Skeletal muscle tissue (tissue), 4 donors: ENCODE data around the gene RCC2. TPM values are rescaled to one million over a fixed set of nuclear protein-coding genes. Genes with fewer than 3 reads are reported as not detected.
"Not testable (repeated sequence)": the region's sequence is repeated elsewhere in the genome, so short reads cannot be mapped to it uniquely, and the experiment has no call there.

Source experiments
- H3K27ac ChIP-seq: one replicate; pipeline ENCODE4 v1.7.0; 2013; ENCODE audit warnings: mild to moderate bottlenecking, low read depth, low read length, inconsistent platforms
- H3K27me3 ChIP-seq, 3 donors: one replicate each; pipeline ENCODE4 v1.7.0; 2013; ENCODE audit warnings: low read length in 3 of 3; ENCODE audit not compliant: control insufficient read depth in 3 of 3, insufficient read depth in 3 of 3
- H3K36me3 ChIP-seq, 3 donors: one replicate each; pipeline ENCODE4 v1.7.0; 2013; ENCODE audit warnings: low read length in 3 of 3; ENCODE audit not compliant: control insufficient read depth in 3 of 3, insufficient read depth in 3 of 3
- H3K4me1 ChIP-seq, 3 donors: one replicate each; pipeline ENCODE4 v1.7.0; 2013; ENCODE audit warnings: low read length in 3 of 3, mild to moderate bottlenecking in 3 of 3; ENCODE audit not compliant: control insufficient read depth in 3 of 3, insufficient read depth in 3 of 3
- H3K4me3 ChIP-seq, 3 donors: one replicate each; pipeline ENCODE4 v1.7.0; 2013; ENCODE audit warnings: low read length in 3 of 3
- H3K9ac ChIP-seq, 3 donors: one replicate each; pipeline ENCODE4 v1.7.0; 2013; ENCODE audit warnings: low read length in 3 of 3, mild to moderate bottlenecking in 3 of 3, moderate library complexity in 2 of 3, low read depth in 1 of 3
- H3K9me3 ChIP-seq, 3 donors: one replicate each; pipeline ENCODE4 v1.7.0; 2013; ENCODE audit warnings: low read length in 3 of 3; ENCODE audit not compliant: control insufficient read depth in 3 of 3
- total RNA-seq: library from RNA; depleted of rRNA; stranded (reverse); fragments of >200 nt; gene quantifications from one replicate; pipeline ENCODE4 v1.2.3, GENCODE V29; 2014
- donor health status: Osteomylitis.

Gene RCC2
- total RNA-seq, 1 donor from 2014 or later: 20.4 TPM

DNA sequence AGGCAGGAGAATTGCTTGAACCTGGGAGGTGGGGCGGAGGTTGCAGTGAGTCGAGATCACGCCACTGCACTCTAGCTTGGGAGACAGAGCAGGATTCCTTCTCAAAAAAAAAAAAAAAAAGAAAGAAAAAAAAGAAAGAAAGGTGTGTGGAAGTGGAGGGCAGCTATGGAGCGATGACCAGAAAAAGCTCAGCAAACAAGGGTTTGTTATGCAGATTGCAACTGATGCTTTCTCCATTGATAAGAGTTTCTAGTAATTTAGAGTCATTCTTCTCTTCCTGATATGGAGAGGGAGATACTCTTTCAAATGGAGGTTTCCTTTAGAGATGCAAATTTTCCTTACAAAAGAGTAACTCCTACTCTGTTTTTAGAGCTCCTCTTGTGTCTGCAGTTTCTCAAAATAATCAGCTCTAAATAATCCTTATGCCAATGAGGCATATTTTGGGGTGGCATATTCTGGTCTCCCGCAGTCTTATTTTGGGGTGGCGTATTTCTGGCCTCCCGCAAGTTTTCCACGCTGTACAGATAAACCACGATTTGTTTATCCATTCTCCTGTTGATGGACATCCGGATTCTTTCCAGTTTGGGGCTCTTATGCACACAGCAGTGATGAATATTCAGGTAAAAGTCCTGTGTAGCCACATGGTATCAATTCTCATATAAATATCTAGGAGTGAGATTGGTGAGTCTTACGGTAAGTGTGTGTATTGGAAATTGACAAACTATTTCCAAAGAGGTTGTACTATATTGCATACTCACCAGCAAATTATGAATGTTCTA is 30.7 kb upstream of the RCC2 start:
- Histone ChIP-seq H3K27ac (no peak overlapping the region), H3K9ac (no peak overlapping the region), H3K36me3 (no peaks in the 10 kb centered on the region), H3K9me3 (no peaks in the 10 kb centered on the region), H3K27me3 (no peaks in the 10 kb centered on the region), H3K4me3 (no peak overlapping the region), H3K4me1 (no peaks in the 10 kb centered on the region)

DNA sequence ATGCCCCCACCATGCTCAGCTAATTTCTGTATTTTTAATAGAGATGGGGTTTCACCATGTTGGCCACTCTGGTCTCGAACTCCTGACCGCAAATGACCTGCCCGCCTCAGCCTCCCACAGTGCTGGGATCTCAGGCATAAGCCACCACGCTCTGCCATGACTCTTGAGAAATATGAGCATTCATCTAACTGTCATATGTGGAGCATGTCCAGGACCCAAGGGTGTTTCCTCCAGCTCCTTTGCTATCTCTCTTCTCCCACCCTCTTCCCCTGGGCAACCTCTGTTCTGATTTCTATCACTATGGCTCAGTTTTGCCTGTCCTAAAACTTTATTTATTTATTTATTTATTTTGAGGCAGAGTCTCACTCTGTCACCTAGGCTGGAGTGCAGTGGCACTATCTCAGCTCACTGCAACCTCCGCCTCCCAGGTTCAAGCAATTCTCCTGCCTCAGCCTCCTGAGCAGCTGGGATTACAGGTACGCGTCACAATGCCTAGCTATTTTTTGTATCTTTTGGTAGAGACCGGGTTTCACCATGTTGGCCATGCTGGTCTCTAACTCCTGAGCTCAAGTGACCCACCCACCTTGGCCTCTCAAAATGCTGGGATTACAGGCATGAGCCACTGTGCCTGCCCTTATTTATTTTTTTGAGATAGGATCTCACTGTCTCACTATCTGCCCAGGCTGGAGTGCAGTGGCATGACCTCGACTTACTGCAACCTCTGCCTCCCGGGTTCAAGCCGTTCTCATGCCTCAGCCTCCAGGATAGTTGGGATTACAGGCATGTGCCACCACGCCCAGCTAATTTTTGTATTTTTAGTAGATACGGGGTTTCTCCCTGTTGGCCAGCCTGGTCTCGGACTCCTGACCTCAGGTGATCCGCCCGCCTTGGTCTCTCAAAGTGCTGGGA is 29.1 kb upstream of the RCC2 start:
- H3K4me1 ChIP-seq, H3K36me3 ChIP-seq, H3K4me3 ChIP-seq, H3K9me3 ChIP-seq, H3K27me3 ChIP-seq, H3K9ac ChIP-seq, H3K27ac ChIP-seq: not testable (repeated sequence)

DNA sequence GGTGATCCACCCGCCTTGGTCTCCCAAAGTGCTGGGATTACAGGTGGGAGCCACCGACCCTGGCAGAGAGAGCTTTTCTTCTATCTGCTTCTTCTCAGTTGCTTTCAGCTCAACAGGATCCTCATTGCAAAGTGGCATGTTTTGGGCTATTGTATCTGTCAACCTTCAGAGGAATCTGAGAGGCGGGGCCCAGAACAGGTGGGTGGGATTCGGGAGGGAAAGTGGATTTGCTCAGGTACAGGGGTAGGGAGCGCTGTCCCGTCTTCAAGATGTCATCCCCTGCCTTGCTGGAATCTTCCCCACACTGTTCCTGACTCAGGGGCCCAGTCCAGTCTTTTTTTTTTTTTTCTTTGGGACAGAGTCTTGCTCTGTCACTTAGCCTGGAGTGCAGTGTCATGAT is 26.9 kb upstream of the RCC2 start:
- H3K9ac ChIP-seq: no peak overlapping the region
- H3K36me3 ChIP-seq: no peaks in the 10 kb centered on the region
- H3K4me3 ChIP-seq: no peak overlapping the region
- H3K9me3 ChIP-seq: no peaks in the 10 kb centered on the region
- H3K27ac ChIP-seq: no peak overlapping the region
- no peaks in the 10 kb centered on the region for H3K4me1 ChIP-seq
- no peaks in the 10 kb centered on the region for H3K27me3 ChIP-seq

DNA sequence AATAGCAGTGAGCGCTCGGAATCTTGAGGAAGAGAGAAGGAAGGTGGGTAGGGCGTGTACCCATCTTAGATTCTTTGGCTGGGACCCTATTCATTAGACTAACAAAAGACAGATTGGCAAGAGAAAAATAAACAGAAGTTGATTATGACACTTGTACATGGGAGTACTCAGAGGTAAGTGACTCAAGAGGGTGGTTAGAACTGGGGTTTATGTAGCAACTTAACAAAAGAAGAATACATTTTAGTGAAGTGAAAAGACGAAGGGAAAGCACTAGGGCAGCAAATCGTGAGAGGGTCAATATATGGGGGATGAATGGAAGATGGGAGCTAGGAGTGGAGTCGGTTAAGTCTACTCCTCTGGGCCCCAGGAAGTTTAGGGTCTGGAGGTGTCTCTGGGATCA is 25.8 kb upstream of the RCC2 start:
- Histone ChIP-seq H3K4me3 (no peak overlapping the region), H3K4me1 (no peaks in the 10 kb centered on the region), H3K27me3 (peaks cover 4 to 6% (median 5%) of the 10 kb centered on the region in 3 donors), H3K27ac (no peak overlapping the region), H3K9ac (no peak overlapping the region), H3K36me3 (no peaks in the 10 kb centered on the region), H3K9me3 (no peaks in the 10 kb centered on the region)

DNA sequence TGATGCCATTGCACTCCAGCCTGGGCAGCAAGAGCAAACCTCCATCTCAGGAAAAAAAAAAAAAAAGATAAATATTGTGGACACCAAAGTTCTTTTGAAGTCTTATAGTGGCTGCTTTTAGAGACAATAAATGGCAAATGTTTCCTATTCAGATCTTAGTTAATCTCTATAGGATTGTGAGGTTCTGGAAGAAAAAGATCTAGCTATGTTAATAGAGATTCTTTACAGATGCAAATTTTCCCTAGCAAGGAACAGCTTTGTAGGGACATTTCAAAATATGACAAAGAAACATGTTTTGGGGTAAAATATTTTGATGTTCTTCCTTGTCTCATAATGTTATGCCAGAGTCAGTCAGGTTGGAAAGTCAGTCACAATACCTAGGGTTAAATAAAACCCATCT is 24.5 kb upstream of the RCC2 start:
- Histone ChIP-seq H3K27ac (no peak overlapping the region), H3K36me3 (no peaks in the 10 kb centered on the region), H3K4me1 (no peaks in the 10 kb centered on the region), H3K4me3 (no peak overlapping the region), H3K9me3 (no peaks in the 10 kb centered on the region), H3K9ac (no peak overlapping the region), H3K27me3 (peaks cover 9 to 13% (median 10%) of the 10 kb centered on the region in 3 donors)

DNA sequence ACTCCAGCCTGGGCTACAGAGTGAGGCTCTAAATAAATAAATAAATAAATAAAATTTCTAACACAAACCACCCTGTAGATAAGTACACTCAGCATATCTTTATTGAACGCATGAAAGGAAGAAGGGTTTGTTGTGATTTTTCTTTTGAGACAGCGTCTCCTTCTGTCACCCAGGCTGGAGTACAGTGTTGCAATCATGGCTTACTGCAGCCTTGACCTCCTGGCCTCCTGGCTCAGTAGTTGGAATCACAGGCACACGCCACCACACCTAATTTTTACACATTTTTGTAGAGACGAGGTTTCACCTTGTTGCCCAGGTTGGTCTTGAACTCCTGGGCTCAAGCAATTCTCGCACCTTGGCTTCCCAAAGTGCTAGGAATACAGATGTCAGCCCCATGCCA is 23.2 kb upstream of the RCC2 start:
- H3K27me3 ChIP-seq: peaks cover 9 to 17% (median 13%) of the 10 kb centered on the region in 3 donors
- H3K4me1 ChIP-seq: no peaks in the 10 kb centered on the region
- H3K27ac ChIP-seq: no peak overlapping the region
- no peaks in the 10 kb centered on the region for H3K9me3 ChIP-seq
- no peak overlapping the region for H3K9ac ChIP-seq
- H3K4me3 ChIP-seq: no peak overlapping the region
- no peaks in the 10 kb centered on the region for H3K36me3 ChIP-seq

DNA sequence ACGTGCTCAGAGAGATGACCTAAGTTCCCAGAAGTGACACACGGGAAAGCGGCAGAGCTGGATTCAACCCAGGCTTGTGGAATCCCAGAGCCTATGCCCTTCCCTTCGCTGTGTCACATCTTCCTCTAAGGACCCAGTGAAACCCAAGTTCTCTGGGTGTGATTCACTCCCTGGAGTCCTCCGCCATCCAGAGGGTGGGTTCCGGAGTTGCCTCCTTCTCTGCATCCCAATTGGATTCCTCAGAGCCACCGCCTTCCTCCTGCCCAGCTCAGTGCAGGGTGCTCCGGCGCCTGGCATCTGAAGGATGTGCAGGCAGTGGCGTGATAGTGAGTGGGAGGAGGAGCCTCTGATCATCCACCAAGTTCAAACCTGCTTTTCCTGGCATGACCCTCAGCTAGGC is 20.7 kb upstream of the RCC2 start:
- no peak overlapping the region for H3K27ac ChIP-seq
- no peak overlapping the region for H3K9ac ChIP-seq
- H3K36me3 ChIP-seq: no peaks in the 10 kb centered on the region
- no peaks in the 10 kb centered on the region for H3K9me3 ChIP-seq
- H3K27me3 ChIP-seq: peaks cover 9 to 17% (median 13%) of the 10 kb centered on the region in 3 donors
- H3K4me1 ChIP-seq: no peaks in the 10 kb centered on the region
- H3K4me3 ChIP-seq: no peak overlapping the region

DNA sequence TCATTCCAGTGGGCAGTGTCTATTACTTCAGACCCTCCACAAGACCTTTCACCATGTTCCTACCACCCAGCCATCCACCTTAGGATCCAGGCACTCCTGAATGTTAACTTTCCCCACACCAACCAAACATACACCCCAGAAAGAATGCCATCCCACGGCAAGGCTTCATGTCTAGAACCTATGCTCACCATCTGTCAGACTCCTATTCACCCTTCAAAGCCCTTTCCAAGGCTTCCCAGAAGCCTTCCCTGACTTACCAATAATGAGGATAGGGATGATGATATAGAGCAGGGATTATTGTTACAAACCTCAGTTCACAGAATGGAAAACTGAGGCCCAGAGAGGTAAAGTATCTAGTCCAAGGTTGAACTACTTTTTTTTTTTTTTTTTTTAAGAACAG is 19.3 kb upstream of the RCC2 start:
- Histone ChIP-seq H3K27ac (no peak overlapping the region), H3K27me3 (peaks cover 9 to 17% (median 13%) of the 10 kb centered on the region in 3 donors), H3K4me3 (no peak overlapping the region), H3K4me1 (no peaks in the 10 kb centered on the region), H3K36me3 (no peaks in the 10 kb centered on the region), H3K9ac (no peak overlapping the region), H3K9me3 (no peaks in the 10 kb centered on the region)

DNA sequence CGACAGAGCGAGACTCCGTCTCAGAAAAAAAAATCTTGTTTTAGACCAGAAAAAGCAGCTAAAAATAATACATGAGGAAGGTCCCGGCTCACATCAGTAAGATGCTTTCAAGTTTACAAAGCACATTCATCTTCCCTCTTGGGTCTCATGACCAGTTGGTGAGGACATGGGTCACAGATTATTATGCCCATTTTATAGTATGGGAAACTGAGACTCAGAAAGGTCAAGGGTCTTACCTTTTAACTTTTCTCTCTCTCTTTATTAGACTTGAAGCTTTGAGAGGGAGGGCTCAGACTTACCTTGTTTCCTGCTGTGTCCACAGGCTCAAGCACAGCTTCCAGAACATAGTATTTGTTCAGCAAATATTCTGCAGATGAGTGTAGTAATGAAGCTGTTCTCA is 13.2 kb upstream of the RCC2 start:
- no peak overlapping the region for H3K4me3 ChIP-seq
- H3K4me1 ChIP-seq: peaks cover 0 to 2% (median 0%) of the 10 kb centered on the region in 3 donors
- no peak overlapping the region for H3K27ac ChIP-seq
- H3K27me3 ChIP-seq: peaks cover 0 to 4% (median 0%) of the 10 kb centered on the region in 3 donors
- H3K9ac ChIP-seq: no peak overlapping the region
- no peaks in the 10 kb centered on the region for H3K9me3 ChIP-seq
- no peaks in the 10 kb centered on the region for H3K36me3 ChIP-seq

DNA sequence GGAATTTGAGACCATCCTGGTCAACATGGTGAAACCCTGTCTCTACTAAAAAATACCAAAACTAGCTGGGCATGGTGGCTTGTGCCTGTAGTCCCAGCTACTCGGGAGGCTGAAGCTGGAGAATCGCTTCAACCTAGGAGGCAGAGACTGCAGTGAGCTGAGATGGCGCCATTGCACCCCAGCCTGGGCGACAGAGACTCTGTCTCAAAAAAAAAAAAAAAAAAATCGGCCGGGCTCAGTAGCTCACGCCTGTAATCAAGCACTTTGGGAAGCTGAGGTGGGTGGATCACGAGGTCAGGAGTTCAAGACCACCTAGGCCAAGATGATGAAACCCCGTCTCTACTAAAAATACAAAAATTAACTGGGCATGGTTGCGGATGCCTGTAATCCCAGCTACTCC is 12.7 kb upstream of the RCC2 start:
- H3K4me3 ChIP-seq, H3K27ac ChIP-seq, H3K27me3 ChIP-seq, H3K36me3 ChIP-seq, H3K9ac ChIP-seq, H3K4me1 ChIP-seq, H3K9me3 ChIP-seq: not testable (repeated sequence)
